GM21423 (cell line): ENCODE results near the gene ZNF280C.
"Not testable (repeated sequence)": the region's sequence is repeated elsewhere in the genome, so short reads cannot be mapped to it uniquely, and the experiment has no call there.

Source experiments
- ATAC-seq: cut with Tn5 transposase; IDR thresholded peaks from one replicate; pipeline ENCODE4 v1.9.1; 2021; ENCODE audit warnings: mild to moderate bottlenecking, moderate library complexity; ENCODE audit not compliant: unreplicated experiment

ZNF280C gene

GRCh38 chrX:130262231-130262630 lies 6.5 kb downstream of the ZNF280C start:
- no peak for ATAC-seq

- no peak for ATAC-seq
Observed at GRCh38 chrX:130261296-130261893, 7.3 kb downstream of the ZNF280C start.

- no peak for ATAC-seq
Observed at GRCh38 chrX:130260316-130260715, 8.4 kb downstream of the ZNF280C start.

GRCh38 chrX:130253916-130254315 lies 14.8 kb downstream of the ZNF280C start:
- ATAC-seq: no peak

- ATAC-seq: no peak
Observed at GRCh38 chrX:130251671-130252070, 17.0 kb downstream of the ZNF280C start.

GRCh38 chrX:130247996-130248395 lies 20.7 kb downstream of the ZNF280C start:
- ATAC-seq: no peak

- ATAC-seq: no peak
Observed at GRCh38 chrX:130246084-130246483, 22.6 kb downstream of the ZNF280C start.

- no peak for ATAC-seq
Observed at GRCh38 chrX:130245441-130245840, 23.3 kb downstream of the ZNF280C start.

- ATAC-seq: not testable (repeated sequence)
Observed at GRCh38 chrX:130231184-130231583, 37.5 kb downstream of the ZNF280C start.

GRCh38 chrX:130228871-130229270 lies 39.8 kb downstream of the ZNF280C start:
- no peak for ATAC-seq

GRCh38 chrX:130224810-130225209 lies 43.9 kb downstream of the ZNF280C start:
- ATAC-seq: no peak

- no peak for ATAC-seq
Observed at GRCh38 chrX:130216320-130216719, 52.4 kb downstream of the ZNF280C start.

- no peak for ATAC-seq
Observed at GRCh38 chrX:130213376-130213775, 55.3 kb downstream of the ZNF280C start.

- ATAC-seq: no peak
Observed at GRCh38 chrX:130212371-130212770, 56.3 kb downstream of the ZNF280C start.

- ATAC-seq: no peak
Observed at GRCh38 chrX:130211415-130212186, 57.1 kb downstream of the ZNF280C start.

GRCh38 chrX:130204647-130205046 lies 64.1 kb downstream of the ZNF280C start:
- ATAC-seq: no peak

- ATAC-seq: no peak
Observed at GRCh38 chrX:130197464-130197863, 71.2 kb downstream of the ZNF280C start.

- ATAC-seq: no peak
Observed at GRCh38 chrX:130196466-130196865, 72.2 kb downstream of the ZNF280C start.

- ATAC-seq: no peak
Observed at GRCh38 chrX:130190801-130191200, 77.9 kb downstream of the ZNF280C start.

GRCh38 chrX:130186651-130187050 lies 82.0 kb downstream of the ZNF280C start:
- no peak for ATAC-seq

GRCh38 chrX:130184857-130185256 lies 83.8 kb downstream of the ZNF280C start:
- ATAC-seq: no peak

GRCh38 chrX:130184168-130184567 lies 84.5 kb downstream of the ZNF280C start:
- no peak for ATAC-seq
